Measurements from ENCODE around the gene SETDB2. TPM values are rescaled to one million over a fixed set of nuclear protein-coding genes. Genes with fewer than 3 reads are reported as not detected.

SETDB2 gene
- total RNA-seq, 1 donor from 2014 or later, result 8.6 TPM

GRCh38 chr13:49407936-49408335, 36.1 kb upstream of the SETDB2 start:
- H3K9me3 ChIP-seq, result peaks cover 7% of the 10 kb centered on the region
- no peaks in the 10 kb centered on the region for H3K27me3 ChIP-seq
- intact Hi-C loops (cut with DNase I), result no loop called here
- H3K4me3 ChIP-seq, result no peak overlapping the region
- DNase-seq (ENCODE audit: extremely low spot score in 2 of 2), result no peak
- H3K27ac ChIP-seq, result no peak overlapping the region
- no peaks in the 10 kb centered on the region for H3K4me1 ChIP-seq
- peaks cover 0 to 4% of the 10 kb centered on the region in 2 donors for H3K36me3 ChIP-seq
- TF ChIP-seq CTCF (IDR thresholded peaks at IDR 0.05), result no peak
- no peak for TF ChIP-seq POLR2AphosphoS5 (IDR thresholded peaks at IDR 0.05; ENCODE audit: insufficient read depth in 1 of 2, low read depth in 1 of 2)
- no peak for TF ChIP-seq POLR2A (IDR thresholded peaks at IDR 0.05)

GRCh38 chr13:49409008-49409407, 35.1 kb upstream of the SETDB2 start:
- peaks cover 0 to 4% of the 10 kb centered on the region in 2 donors for H3K36me3 ChIP-seq
- H3K4me1 ChIP-seq, result no peaks in the 10 kb centered on the region
- H3K4me3 ChIP-seq, result no peak overlapping the region
- TF ChIP-seq POLR2A (IDR thresholded peaks at IDR 0.05) (no peak), CTCF (IDR thresholded peaks at IDR 0.05) (no peak), POLR2AphosphoS5 (IDR thresholded peaks at IDR 0.05; ENCODE audit: insufficient read depth in 1 of 2, low read depth in 1 of 2) (no peak)
- intact Hi-C loops (cut with DNase I), result no loop called here
- H3K9me3 ChIP-seq, result peaks cover 7% of the 10 kb centered on the region
- DNase-seq (ENCODE audit: extremely low spot score in 2 of 2), result no peak
- H3K27me3 ChIP-seq, result no peaks in the 10 kb centered on the region
- no peak overlapping the region for H3K27ac ChIP-seq

- H3K9me3 ChIP-seq, result no peaks in the 10 kb centered on the region
- no peak overlapping the region for H3K4me3 ChIP-seq
- no peak for DNase-seq (ENCODE audit: extremely low spot score in 2 of 2)
- H3K4me1 ChIP-seq, result no peaks in the 10 kb centered on the region
- no peak for TF ChIP-seq CTCF (IDR thresholded peaks at IDR 0.05)
- peaks cover 0 to 4% of the 10 kb centered on the region in 2 donors for H3K36me3 ChIP-seq
- no peak overlapping the region for H3K27ac ChIP-seq
- H3K27me3 ChIP-seq, result no peaks in the 10 kb centered on the region
- intact Hi-C loops (cut with DNase I), result no loop called here
Observed at GRCh38 chr13:49410006-49410405, 34.1 kb upstream of the SETDB2 start.

GRCh38 chr13:49410477-49410876, 33.6 kb upstream of the SETDB2 start:
- DNase-seq (ENCODE audit: extremely low spot score in 2 of 2), result no peak
- peaks cover 0 to 4% of the 10 kb centered on the region in 2 donors for H3K36me3 ChIP-seq
- no peaks in the 10 kb centered on the region for H3K4me1 ChIP-seq
- intact Hi-C loops (cut with DNase I), result no loop called here
- no peaks in the 10 kb centered on the region for H3K9me3 ChIP-seq
- no peak overlapping the region for H3K27ac ChIP-seq
- no peaks in the 10 kb centered on the region for H3K27me3 ChIP-seq
- no peak overlapping the region for H3K4me3 ChIP-seq
- TF ChIP-seq POLR2A (IDR thresholded peaks at IDR 0.05) (no peak), POLR2AphosphoS5 (IDR thresholded peaks at IDR 0.05; ENCODE audit: insufficient read depth in 1 of 2, low read depth in 1 of 2) (no peak), CTCF (IDR thresholded peaks at IDR 0.05) (no peak)

- H3K27ac ChIP-seq, result no peak overlapping the region
- no peaks in the 10 kb centered on the region for H3K9me3 ChIP-seq
- no peak overlapping the region for H3K4me3 ChIP-seq
- TF ChIP-seq POLR2AphosphoS5 (IDR thresholded peaks at IDR 0.05; ENCODE audit: insufficient read depth in 1 of 2, low read depth in 1 of 2) (no peak), POLR2A (IDR thresholded peaks at IDR 0.05) (no peak), CTCF (IDR thresholded peaks at IDR 0.05) (no peak)
- H3K27me3 ChIP-seq, result no peaks in the 10 kb centered on the region
- intact Hi-C loops (cut with DNase I), result no loop called here
- H3K4me1 ChIP-seq, result no peaks in the 10 kb centered on the region
- H3K36me3 ChIP-seq, result no peaks in the 10 kb centered on the region
- no peak for DNase-seq (ENCODE audit: extremely low spot score in 2 of 2)
Observed at GRCh38 chr13:49411353-49411752, 32.7 kb upstream of the SETDB2 start.

Data from vagina (tissue), 2 donors.